GM12864 (cell line): Measurements from ENCODE around the gene SMOC2.

Experiments
- DNase-seq: peaks from one replicate; pipeline ENCODE4 v3.0.0-alpha.2; 2011; ENCODE audit warnings: low read depth
- H3K4me3 ChIP-seq: 2 replicates; pipeline ENCODE4 v1.5.1; 2011; ENCODE audit warnings: mild to moderate bottlenecking, low read depth, low read length, control low read depth
- CTCF ChIP-seq: IDR thresholded peaks from 2 replicates; pipeline ENCODE4 v1.5.1; 2011; ENCODE audit warnings: low read depth, mild to moderate bottlenecking, moderate library complexity, low read length, control low read depth, inconsistent platforms; ENCODE audit errors: missing control alignments

The SMOC2 gene

GRCh38 chr6:168555618-168556273, 114.8 kb downstream of the SMOC2 start:
- no peak for DNase-seq
- no peak for TF ChIP-seq CTCF
- no peak overlapping the region for H3K4me3 ChIP-seq

- no peak for DNase-seq
- H3K4me3 ChIP-seq = no peak overlapping the region
- no peak for TF ChIP-seq CTCF
Observed at GRCh38 chr6:168557512-168557911, 116.5 kb downstream of the SMOC2 start.

GRCh38 chr6:168558686-168559085, 117.7 kb downstream of the SMOC2 start:
- no peak for TF ChIP-seq CTCF
- no peak for DNase-seq
- H3K4me3 ChIP-seq = no peak overlapping the region

- no peak for DNase-seq
Observed at GRCh38 chr6:168559574-168560098, 118.7 kb downstream of the SMOC2 start.

GRCh38 chr6:168560126-168560525, 119.1 kb downstream of the SMOC2 start:
- no peak for TF ChIP-seq CTCF
- no peak overlapping the region for H3K4me3 ChIP-seq
- no peak for DNase-seq

More at GRCh38 chr6:168559574-168560098, 118.7 kb downstream of the SMOC2 start:
- H3K4me3 ChIP-seq = no peak overlapping the region
- TF ChIP-seq CTCF = no peak

GRCh38 chr6:168562576-168563151, 121.7 kb downstream of the SMOC2 start:
- no peak overlapping the region for H3K4me3 ChIP-seq
- no peak for DNase-seq
- TF ChIP-seq CTCF = no peak

- DNase-seq = no peak
- no peak for TF ChIP-seq CTCF
- no peak overlapping the region for H3K4me3 ChIP-seq
Observed at GRCh38 chr6:168563656-168564055, 122.7 kb downstream of the SMOC2 start.
